Measurements from ENCODE around the gene SYT1. TPM values are rescaled to one million over a fixed set of nuclear protein-coding genes. Genes with fewer than 3 reads are reported as not detected.
"Not testable (repeated sequence)": the region's sequence is repeated elsewhere in the genome, so short reads cannot be mapped to it uniquely, and the experiment has no call there.

SYT1 gene
- total RNA-seq, 2 experiments from 2014 or later = not detected

DNA sequence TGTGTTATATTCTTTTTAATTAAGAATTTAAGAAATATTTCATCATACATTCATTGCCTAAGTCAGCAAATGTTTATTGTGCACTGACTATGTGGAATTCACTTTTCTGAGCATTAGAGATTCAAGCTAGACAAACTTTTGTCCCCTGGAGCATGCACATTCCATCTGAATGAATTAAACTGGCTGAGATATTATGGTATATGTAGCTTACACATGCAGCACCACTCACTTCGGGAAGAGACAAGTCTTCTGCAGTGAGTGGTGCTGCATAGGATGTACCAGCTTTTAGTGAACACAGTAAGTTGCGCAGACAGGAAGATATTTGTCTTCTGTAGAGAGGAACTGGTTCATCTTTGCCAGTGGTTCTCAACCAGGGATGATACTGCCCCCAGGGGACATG is 318.4 kb downstream of the SYT1 start:
- CTCF ChIA-PET = no interaction called here
- no peak overlapping the region for H3K4me3 Mint-ChIP-seq
- no peak for ATAC-seq
- no peak overlapping the region for H3K27ac Mint-ChIP-seq
- DNase-seq = no peak
- H3K4me1 Mint-ChIP-seq (ENCODE audit: low read depth) = no peaks in the 10 kb centered on the region
- no peaks in the 10 kb centered on the region for H3K9me3 Mint-ChIP-seq (ENCODE audit: insufficient read depth)
- no peaks in the 10 kb centered on the region for H3K36me3 Mint-ChIP-seq (ENCODE audit: low read depth)
- no peaks in the 10 kb centered on the region for H3K27me3 Mint-ChIP-seq (ENCODE audit: low read depth)
- POLR2A ChIA-PET = no interaction called here

- Mint-ChIP-seq H3K36me3 (ENCODE audit: low read depth) (no peaks in the 10 kb centered on the region), H3K4me3 (no peak overlapping the region), H3K27me3 (ENCODE audit: low read depth) (no peaks in the 10 kb centered on the region), H3K9me3 (ENCODE audit: insufficient read depth) (no peaks in the 10 kb centered on the region), H3K4me1 (ENCODE audit: low read depth) (no peaks in the 10 kb centered on the region), H3K27ac (no peak overlapping the region)
- DNase-seq = no peak
- no peak for ATAC-seq
- ChIA-PET CTCF (no interaction called here), POLR2A (no interaction called here)
Observed at GRCh38 chr12:79183926-79184325, 319.4 kb downstream of the SYT1 start.

DNA sequence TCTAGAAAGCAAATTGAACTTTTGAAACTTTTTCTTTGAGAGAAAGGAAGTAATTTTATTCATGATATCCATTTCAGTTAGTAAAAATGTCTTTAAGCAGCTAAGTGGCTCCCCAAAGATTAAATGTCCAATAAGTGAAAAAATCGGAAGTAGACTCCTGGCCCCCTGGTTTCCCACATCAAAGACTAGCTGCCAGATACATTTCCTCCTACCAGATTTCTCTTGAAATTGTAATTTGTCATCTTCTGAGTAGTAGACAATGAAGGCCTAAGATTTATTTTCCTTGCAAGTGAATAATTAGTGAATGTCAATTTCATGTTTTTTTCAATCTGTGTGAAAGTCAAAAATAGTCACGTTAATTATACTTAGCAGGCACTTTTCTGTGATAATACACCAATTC is 321.9 kb downstream of the SYT1 start:
- Mint-ChIP-seq H3K27me3 (ENCODE audit: low read depth) (no peaks in the 10 kb centered on the region), H3K9me3 (ENCODE audit: insufficient read depth) (no peaks in the 10 kb centered on the region), H3K27ac (no peak overlapping the region), H3K4me1 (ENCODE audit: low read depth) (no peaks in the 10 kb centered on the region), H3K4me3 (no peak overlapping the region), H3K36me3 (ENCODE audit: low read depth) (no peaks in the 10 kb centered on the region)
- ChIA-PET POLR2A (no interaction called here), CTCF (no interaction called here)
- DNase-seq (no peak), ATAC-seq (no peak)

GRCh38 chr12:79187032-79187431 is 322.5 kb downstream of the SYT1 start:
- H3K27me3 Mint-ChIP-seq (ENCODE audit: low read depth) = no peaks in the 10 kb centered on the region
- DNase-seq = no peak
- ATAC-seq = no peak

DNA sequence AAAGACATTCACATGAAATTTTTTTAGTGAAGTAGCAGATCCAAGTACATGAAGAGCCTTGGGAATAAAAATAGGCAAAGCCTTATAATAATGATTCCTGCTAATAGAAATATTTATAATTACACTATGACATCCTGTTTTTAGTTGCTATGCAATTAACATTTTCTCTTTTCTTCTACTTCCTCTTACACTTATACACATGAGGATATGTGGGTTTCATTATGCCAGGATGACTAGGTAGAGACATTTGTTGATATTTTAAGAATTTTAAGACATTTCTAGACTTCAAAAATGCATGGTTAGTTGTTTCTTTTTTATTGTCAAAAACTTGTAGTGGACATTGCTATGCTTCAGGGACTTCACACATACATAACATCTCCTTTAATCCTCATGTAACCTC is 326.8 kb downstream of the SYT1 start:
- no peaks in the 10 kb centered on the region for H3K36me3 Mint-ChIP-seq (ENCODE audit: low read depth)
- no peaks in the 10 kb centered on the region for H3K4me1 Mint-ChIP-seq (ENCODE audit: low read depth)
- DNase-seq (no peak), ATAC-seq (no peak)
- no peak overlapping the region for H3K27ac Mint-ChIP-seq
- H3K4me3 Mint-ChIP-seq = no peak overlapping the region
- ChIA-PET POLR2A (no interaction called here), CTCF (no interaction called here)
- no peaks in the 10 kb centered on the region for H3K27me3 Mint-ChIP-seq (ENCODE audit: low read depth)
- H3K9me3 Mint-ChIP-seq (ENCODE audit: insufficient read depth) = no peaks in the 10 kb centered on the region

More at GRCh38 chr12:79187032-79187431, 322.5 kb downstream of the SYT1 start:
- Mint-ChIP-seq H3K9me3 (ENCODE audit: insufficient read depth) (no peaks in the 10 kb centered on the region), H3K36me3 (ENCODE audit: low read depth) (no peaks in the 10 kb centered on the region), H3K4me1 (ENCODE audit: low read depth) (no peaks in the 10 kb centered on the region), H3K4me3 (no peak overlapping the region), H3K27ac (no peak overlapping the region)
- POLR2A ChIA-PET = no interaction called here
- CTCF ChIA-PET = no interaction called here

DNA sequence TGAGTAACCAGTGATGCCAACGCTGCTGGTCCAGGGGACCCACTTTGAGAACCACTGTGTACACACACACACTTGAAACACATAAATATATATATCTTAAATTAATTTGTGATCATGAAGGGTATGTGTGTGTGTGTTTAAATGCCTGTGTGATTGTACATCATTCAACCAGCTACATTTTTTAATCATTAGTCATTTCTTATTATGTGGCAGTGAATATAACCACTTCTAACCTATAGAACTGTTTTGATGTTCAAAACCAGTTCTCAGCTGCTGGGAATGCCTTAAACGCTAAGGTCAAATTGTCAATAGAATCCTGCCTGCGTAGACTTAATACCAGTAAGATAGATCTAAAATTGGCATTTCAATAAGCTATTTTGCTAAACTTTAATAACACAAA is 330.0 kb downstream of the SYT1 start:
- Mint-ChIP-seq H3K36me3 (ENCODE audit: low read depth) (no peaks in the 10 kb centered on the region), H3K27ac (no peak overlapping the region), H3K4me1 (ENCODE audit: low read depth) (no peaks in the 10 kb centered on the region), H3K4me3 (no peak overlapping the region), H3K27me3 (ENCODE audit: low read depth) (no peaks in the 10 kb centered on the region), H3K9me3 (ENCODE audit: insufficient read depth) (no peaks in the 10 kb centered on the region)
- DNase-seq (no peak), ATAC-seq (no peak)
- POLR2A ChIA-PET = no interaction called here
- CTCF ChIA-PET = no interaction called here

DNA sequence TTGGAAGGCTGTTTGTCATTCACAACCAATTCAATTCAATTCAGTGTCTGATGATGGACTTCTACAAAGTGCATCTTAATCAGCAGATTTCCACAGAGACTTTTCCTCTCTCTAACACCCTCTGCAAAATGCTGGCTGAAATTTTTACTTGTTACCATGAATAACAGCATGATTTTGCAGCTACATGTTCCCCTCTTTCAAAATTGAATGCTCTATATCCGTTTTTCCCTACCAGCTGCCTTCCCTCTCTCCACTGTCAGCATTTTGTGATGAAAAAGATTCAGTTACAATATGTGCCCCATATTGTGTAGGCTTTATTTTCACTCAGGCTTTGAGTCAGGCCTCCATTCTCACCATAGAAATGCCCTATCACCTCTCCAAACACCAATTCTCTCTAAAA is 334.6 kb downstream of the SYT1 start:
- no peaks in the 10 kb centered on the region for H3K36me3 Mint-ChIP-seq (ENCODE audit: low read depth)
- H3K4me1 Mint-ChIP-seq (ENCODE audit: low read depth) = no peaks in the 10 kb centered on the region
- H3K9me3 Mint-ChIP-seq (ENCODE audit: insufficient read depth) = no peaks in the 10 kb centered on the region
- H3K27ac Mint-ChIP-seq = no peak overlapping the region
- no peak overlapping the region for H3K4me3 Mint-ChIP-seq
- no peak for ATAC-seq
- DNase-seq = no peak
- CTCF ChIA-PET = no interaction called here
- POLR2A ChIA-PET = no interaction called here
- no peaks in the 10 kb centered on the region for H3K27me3 Mint-ChIP-seq (ENCODE audit: low read depth)

DNA sequence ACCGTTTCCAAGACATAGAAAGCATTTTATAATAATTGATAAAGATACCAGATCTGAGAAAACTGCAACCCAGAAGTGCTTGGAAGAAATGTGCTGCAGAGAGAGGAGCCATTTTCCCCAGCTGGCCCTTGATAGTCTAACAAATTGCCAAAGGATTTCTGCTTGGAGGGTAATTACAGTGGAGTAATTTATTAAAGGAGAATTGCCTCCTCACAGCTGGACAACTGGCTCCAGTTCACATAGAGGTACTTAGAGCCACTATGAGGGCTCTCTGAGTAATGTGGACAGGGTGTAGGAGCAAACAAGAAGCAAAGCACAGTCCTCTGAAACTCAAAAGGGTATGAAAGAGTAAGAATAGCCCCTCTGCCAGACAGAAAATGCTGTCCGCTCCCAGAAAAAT is 335.6 kb downstream of the SYT1 start:
- no peaks in the 10 kb centered on the region for H3K9me3 Mint-ChIP-seq (ENCODE audit: insufficient read depth)

GRCh38 chr12:79203058-79203647 is 338.6 kb downstream of the SYT1 start:
- no peaks in the 10 kb centered on the region for H3K4me1 Mint-ChIP-seq (ENCODE audit: low read depth)
- H3K27ac Mint-ChIP-seq = no peak overlapping the region
- H3K36me3 Mint-ChIP-seq (ENCODE audit: low read depth) = no peaks in the 10 kb centered on the region

More for the DNA sequence above, 335.6 kb downstream of the SYT1 start:
- H3K4me1 Mint-ChIP-seq (ENCODE audit: low read depth) = no peaks in the 10 kb centered on the region
- no peaks in the 10 kb centered on the region for H3K27me3 Mint-ChIP-seq (ENCODE audit: low read depth)
- ATAC-seq (no peak), DNase-seq (no peak)
- ChIA-PET POLR2A (no interaction called here), CTCF (no interaction called here)
- no peaks in the 10 kb centered on the region for H3K36me3 Mint-ChIP-seq (ENCODE audit: low read depth)
- no peak overlapping the region for H3K4me3 Mint-ChIP-seq
- no peak overlapping the region for H3K27ac Mint-ChIP-seq

GRCh38 chr12:79206871-79207270 is 342.3 kb downstream of the SYT1 start:
- peaks cover 4% of the 10 kb centered on the region for H3K9me3 Mint-ChIP-seq (ENCODE audit: insufficient read depth)
- ChIA-PET CTCF (no interaction called here), POLR2A (interaction anchor here (0.5 kb wide), 1 partner anchor 818 kb away, joined by 3 read pairs; no protein-coding TSS in a partner anchor)
- DNase-seq = no peak
- H3K4me1 Mint-ChIP-seq (ENCODE audit: low read depth) = no peaks in the 10 kb centered on the region
- no peak overlapping the region for H3K4me3 Mint-ChIP-seq
- no peak overlapping the region for H3K27ac Mint-ChIP-seq
- H3K27me3 Mint-ChIP-seq (ENCODE audit: low read depth) = no peaks in the 10 kb centered on the region
- ATAC-seq = no peak
- H3K36me3 Mint-ChIP-seq (ENCODE audit: low read depth) = no peaks in the 10 kb centered on the region

More at GRCh38 chr12:79203058-79203647, 338.6 kb downstream of the SYT1 start:
- CTCF ChIA-PET = no interaction called here
- no peaks in the 10 kb centered on the region for H3K27me3 Mint-ChIP-seq (ENCODE audit: low read depth)
- POLR2A ChIA-PET = no interaction called here
- ATAC-seq = no peak
- no peak overlapping the region for H3K4me3 Mint-ChIP-seq
- DNase-seq = no peak
- H3K9me3 Mint-ChIP-seq (ENCODE audit: insufficient read depth) = no peaks in the 10 kb centered on the region

- DNase-seq; POLR2A ChIA-PET; H3K27me3 Mint-ChIP-seq (ENCODE audit: low read depth); CTCF ChIA-PET; ATAC-seq; H3K4me3 Mint-ChIP-seq; H3K27ac Mint-ChIP-seq; H3K4me1 Mint-ChIP-seq (ENCODE audit: low read depth); H3K36me3 Mint-ChIP-seq (ENCODE audit: low read depth): not testable (repeated sequence)
- H3K9me3 Mint-ChIP-seq (ENCODE audit: insufficient read depth) = peaks cover 13% of the 10 kb centered on the region
Observed at GRCh38 chr12:79210403-79210802, 345.8 kb downstream of the SYT1 start.

- peaks cover 10% of the 10 kb centered on the region for H3K9me3 Mint-ChIP-seq (ENCODE audit: insufficient read depth)
- H3K27me3 Mint-ChIP-seq (ENCODE audit: low read depth) = no peaks in the 10 kb centered on the region
- POLR2A ChIA-PET = no interaction called here
- no peak overlapping the region for H3K27ac Mint-ChIP-seq
- ATAC-seq (no peak), DNase-seq (no peak)
- CTCF ChIA-PET = no interaction called here
- H3K36me3 Mint-ChIP-seq (ENCODE audit: low read depth) = no peaks in the 10 kb centered on the region
- no peaks in the 10 kb centered on the region for H3K4me1 Mint-ChIP-seq (ENCODE audit: low read depth)
- no peak overlapping the region for H3K4me3 Mint-ChIP-seq
Observed at GRCh38 chr12:79217306-79217705, 352.7 kb downstream of the SYT1 start.

DNA sequence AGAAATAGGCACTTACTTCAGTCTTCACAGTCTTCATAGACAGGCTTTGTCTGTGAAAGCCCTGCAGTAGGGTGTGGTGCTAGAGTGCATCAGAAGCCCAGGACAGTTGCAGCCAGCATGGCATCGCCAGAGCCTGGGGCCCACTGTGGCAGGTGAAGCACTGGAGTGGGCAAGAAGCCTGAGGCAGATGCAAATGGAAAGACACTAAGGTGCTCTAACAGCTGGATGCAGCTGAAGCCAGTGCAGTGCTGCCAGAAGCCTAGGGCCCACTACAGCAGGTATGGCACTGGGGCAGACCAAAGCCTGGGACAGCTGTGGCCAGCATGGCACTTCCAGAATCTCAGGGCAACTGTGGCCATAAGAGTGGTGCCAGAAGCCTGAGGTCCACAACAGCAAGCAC is 358.6 kb downstream of the SYT1 start:
- H3K27ac Mint-ChIP-seq = no peak overlapping the region
- peaks cover 5% of the 10 kb centered on the region for H3K9me3 Mint-ChIP-seq (ENCODE audit: insufficient read depth)

More for the DNA sequence above, 358.6 kb downstream of the SYT1 start:
- DNase-seq (no peak), ATAC-seq (no peak)
- ChIA-PET POLR2A (no interaction called here), CTCF (no interaction called here)
- no peak overlapping the region for H3K4me3 Mint-ChIP-seq
- no peaks in the 10 kb centered on the region for H3K4me1 Mint-ChIP-seq (ENCODE audit: low read depth)
- no peaks in the 10 kb centered on the region for H3K27me3 Mint-ChIP-seq (ENCODE audit: low read depth)
- H3K36me3 Mint-ChIP-seq (ENCODE audit: low read depth) = no peaks in the 10 kb centered on the region
